ENCODE data around the gene IFNA7. TPM values are rescaled to one million over a fixed set of nuclear protein-coding genes. Genes with fewer than 3 reads are reported as not detected.
A peak's percentile ranks its signal among the peaks of the same experiment; 100 is the strongest.
"Not testable (repeated sequence)": the region's sequence is repeated elsewhere in the genome, so short reads cannot be mapped to it uniquely, and the experiment has no call there.

Gene IFNA7
- total RNA-seq, 1 experiment from 2014 or later = not detected

DNA sequence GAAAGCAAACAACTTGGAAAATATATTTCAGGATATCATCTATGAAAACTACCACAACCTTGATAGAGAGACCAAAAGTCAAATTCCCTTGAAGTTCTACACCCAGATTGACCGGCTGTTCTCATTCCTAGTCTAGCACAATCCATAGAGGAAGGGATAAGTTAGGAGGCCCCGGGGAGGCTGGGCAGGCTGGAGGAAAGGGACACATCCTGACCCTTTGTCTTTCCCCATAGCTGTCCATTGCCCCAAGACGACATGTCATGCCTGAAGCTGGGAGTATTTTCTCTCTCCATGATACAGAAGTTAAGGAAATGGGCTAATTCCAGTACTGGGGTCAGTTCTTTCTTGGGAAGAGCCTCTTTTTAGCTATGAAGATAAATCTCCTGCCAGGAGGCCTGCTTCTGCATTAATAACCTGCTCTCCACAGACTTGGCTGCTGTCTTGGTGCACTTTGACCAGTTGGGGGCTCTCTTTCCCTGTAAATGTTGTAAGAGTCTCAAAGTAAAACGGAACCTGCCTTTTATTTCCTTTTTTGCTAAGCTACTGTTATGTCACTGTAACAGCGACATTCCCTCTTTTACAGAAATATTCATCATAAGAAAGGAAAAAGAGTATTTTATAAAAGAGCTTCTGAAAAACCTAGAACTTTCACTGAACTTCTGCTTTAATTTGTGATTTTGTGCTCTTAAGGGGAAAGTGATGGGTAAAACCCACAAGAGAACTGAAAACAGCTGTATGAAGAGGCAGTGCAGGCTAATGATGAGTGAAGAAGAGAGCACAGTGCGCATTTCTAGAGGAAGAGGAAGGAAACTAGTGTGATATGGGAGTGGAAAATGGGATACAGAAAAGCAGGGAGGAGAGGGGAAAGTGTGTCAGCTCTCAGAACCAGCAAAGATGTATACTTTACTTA, 6.9 kb downstream of the IFNA7 start:
- H3K9me3 ChIP-seq (ENCODE audit: low read depth, low read length, poor library complexity, severe bottlenecking); H3K27me3 ChIP-seq (replicated peaks; ENCODE audit: insufficient read depth, low read depth, low read length, poor library complexity); CTCF ChIA-PET; H3K4me1 ChIP-seq (ENCODE audit: insufficient read depth, low read length, poor library complexity, severe bottlenecking); BruUV-seq (replicated peaks); H3K27ac ChIP-seq (ENCODE audit: low read depth, low read length, poor library complexity, severe bottlenecking); H3K4me3 ChIP-seq (ENCODE audit: low read depth, low read length, poor library complexity, severe bottlenecking); H3K36me3 ChIP-seq (ENCODE audit: insufficient read depth, low read length, poor library complexity, severe bottlenecking); POLR2A ChIA-PET (ENCODE audit: low non-redundant PET): not testable (repeated sequence)
- DNase-seq (ENCODE audit: low spot score) = peak; percentile 23
- TF ChIP-seq, protein P1, sequence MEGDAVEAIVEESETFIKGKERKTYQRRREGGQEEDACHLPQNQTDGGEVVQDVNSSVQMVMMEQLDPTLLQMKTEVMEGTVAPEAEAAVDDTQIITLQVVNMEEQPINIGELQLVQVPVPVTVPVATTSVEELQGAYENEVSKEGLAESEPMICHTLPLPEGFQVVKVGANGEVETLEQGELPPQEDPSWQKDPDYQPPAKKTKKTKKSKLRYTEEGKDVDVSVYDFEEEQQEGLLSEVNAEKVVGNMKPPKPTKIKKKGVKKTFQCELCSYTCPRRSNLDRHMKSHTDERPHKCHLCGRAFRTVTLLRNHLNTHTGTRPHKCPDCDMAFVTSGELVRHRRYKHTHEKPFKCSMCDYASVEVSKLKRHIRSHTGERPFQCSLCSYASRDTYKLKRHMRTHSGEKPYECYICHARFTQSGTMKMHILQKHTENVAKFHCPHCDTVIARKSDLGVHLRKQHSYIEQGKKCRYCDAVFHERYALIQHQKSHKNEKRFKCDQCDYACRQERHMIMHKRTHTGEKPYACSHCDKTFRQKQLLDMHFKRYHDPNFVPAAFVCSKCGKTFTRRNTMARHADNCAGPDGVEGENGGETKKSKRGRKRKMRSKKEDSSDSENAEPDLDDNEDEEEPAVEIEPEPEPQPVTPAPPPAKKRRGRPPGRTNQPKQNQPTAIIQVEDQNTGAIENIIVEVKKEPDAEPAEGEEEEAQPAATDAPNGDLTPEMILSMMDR (conservative IDR thresholded peaks at IDR 0.05; ENCODE audit: low read depth, low read length) = peak; percentile 64
- intact Hi-C loops (cut with micrococcal nuclease; ENCODE audit: unreplicated experiment) = loop anchor here (1.0 kb wide), 1 partner anchor 18 kb away; no protein-coding TSS in a partner anchor

DNA sequence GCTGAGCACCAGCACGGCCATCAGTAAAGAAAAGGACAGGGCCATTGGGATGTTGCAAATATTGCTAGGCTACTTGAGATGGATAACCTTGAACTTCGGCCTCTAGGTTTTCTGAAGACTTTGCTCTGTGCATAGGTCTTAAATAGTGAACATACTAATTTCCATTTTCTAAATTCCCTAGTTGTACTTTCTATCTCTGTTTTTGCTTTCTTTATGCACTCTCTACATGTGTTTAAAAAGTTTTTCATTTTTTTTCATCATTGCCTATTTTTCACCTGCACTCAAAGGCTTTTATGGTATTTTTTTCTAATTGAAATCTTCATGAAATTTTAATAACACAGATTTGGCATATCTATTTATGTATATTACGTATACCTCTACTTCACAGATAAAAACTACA, 14.5 kb downstream of the IFNA7 start, which contains the start of gene IFNA4:
TSS of gene IFNA4 (minus strand) at position 101 of the 400 bp plus-strand sequence. CDS start at position 45, 56 bp downstream.
- CTCF ChIA-PET; intact Hi-C loops (cut with micrococcal nuclease; ENCODE audit: unreplicated experiment); H3K27me3 ChIP-seq (replicated peaks; ENCODE audit: insufficient read depth, low read depth, low read length, poor library complexity); DNase-seq (ENCODE audit: low spot score); H3K4me1 ChIP-seq (ENCODE audit: insufficient read depth, low read length, poor library complexity, severe bottlenecking); H3K4me3 ChIP-seq (ENCODE audit: low read depth, low read length, poor library complexity, severe bottlenecking); POLR2A ChIA-PET (ENCODE audit: low non-redundant PET); H3K9me3 ChIP-seq (ENCODE audit: low read depth, low read length, poor library complexity, severe bottlenecking); BruUV-seq (replicated peaks); H3K36me3 ChIP-seq (ENCODE audit: insufficient read depth, low read length, poor library complexity, severe bottlenecking); H3K27ac ChIP-seq (ENCODE audit: low read depth, low read length, poor library complexity, severe bottlenecking): not testable (repeated sequence)

DNA sequence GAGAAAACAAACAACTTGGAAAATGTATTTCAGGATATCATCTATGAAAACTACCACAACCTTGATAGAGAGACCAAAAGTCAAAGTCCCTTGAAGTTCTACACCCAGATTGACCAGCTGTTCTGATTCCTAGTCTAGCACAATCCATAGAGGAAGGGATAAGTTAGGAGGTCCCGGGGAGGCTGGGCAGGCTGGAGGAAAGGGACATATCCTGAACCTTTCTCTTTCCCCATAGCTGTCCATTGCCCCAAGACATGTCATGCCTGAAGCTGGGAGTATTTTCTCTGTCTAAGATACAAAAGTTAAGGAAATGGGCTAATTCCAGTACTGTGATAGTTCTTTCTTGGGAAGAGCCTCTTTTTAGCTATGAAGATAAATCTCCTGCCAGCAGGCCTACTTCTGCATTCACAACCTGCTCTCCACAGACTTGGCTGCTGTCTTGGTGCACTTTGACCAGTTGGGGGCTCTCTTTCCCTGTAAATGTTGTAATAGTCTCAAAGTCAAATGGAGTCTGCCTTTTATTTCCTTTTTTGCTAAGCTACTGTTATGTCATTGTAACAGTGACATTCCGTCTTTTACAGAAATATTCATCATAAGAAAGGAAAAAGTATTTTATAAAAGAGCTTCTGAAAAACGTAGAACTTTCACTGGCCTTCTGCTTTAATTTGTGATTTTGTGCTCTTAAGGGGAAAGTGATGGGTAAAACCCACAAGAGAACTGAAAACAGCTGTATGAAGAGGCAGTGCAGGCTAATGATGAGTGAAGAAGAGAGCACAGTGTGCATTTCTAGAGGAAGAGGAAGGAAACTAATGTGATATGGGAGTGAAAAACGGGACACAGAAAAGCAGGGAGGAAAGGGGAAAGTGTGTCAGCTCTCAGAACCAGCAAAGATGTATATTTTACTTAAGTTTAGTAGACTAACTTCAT, 18.9 kb downstream of the IFNA7 start:
- BruUV-seq (replicated peaks); H3K4me3 ChIP-seq (ENCODE audit: low read depth, low read length, poor library complexity, severe bottlenecking); H3K4me1 ChIP-seq (ENCODE audit: insufficient read depth, low read length, poor library complexity, severe bottlenecking); POLR2A ChIA-PET (ENCODE audit: low non-redundant PET); intact Hi-C loops (cut with micrococcal nuclease; ENCODE audit: unreplicated experiment); CTCF ChIA-PET; H3K9me3 ChIP-seq (ENCODE audit: low read depth, low read length, poor library complexity, severe bottlenecking); H3K27ac ChIP-seq (ENCODE audit: low read depth, low read length, poor library complexity, severe bottlenecking); H3K27me3 ChIP-seq (replicated peaks; ENCODE audit: insufficient read depth, low read depth, low read length, poor library complexity); H3K36me3 ChIP-seq (ENCODE audit: insufficient read depth, low read length, poor library complexity, severe bottlenecking): not testable (repeated sequence)
- DNase-seq (ENCODE audit: low spot score) = peak; percentile 14
- TF ChIP-seq, protein P1 (conservative IDR thresholded peaks at IDR 0.05; ENCODE audit: low read depth, low read length) = peak; percentile 47

Measured in A673 (cell line).